ENCODE results near the gene MAN2C1.

GRCh38 chr15:75364881-75365280 lies 3.5 kb downstream of the MAN2C1 start:
- no peak for TF ChIP-seq SUZ12 (IDR thresholded peaks at IDR 0.05; ENCODE audit: extremely low read depth, insufficient read depth, insufficient read length)
- TF ChIP-seq YY1 (IDR thresholded peaks at IDR 0.05; ENCODE audit: insufficient read depth, insufficient read length), result no peak
- no peak for TF ChIP-seq ZNF274 (IDR thresholded peaks at IDR 0.05; ENCODE audit: low read depth, low read length)
